ENCODE measurements around the gene SCGB2B2.
"Not testable (repeated sequence)": the region's sequence is repeated elsewhere in the genome, so short reads cannot be mapped to it uniquely, and the experiment has no call there.

SCGB2B2 gene

DNA sequence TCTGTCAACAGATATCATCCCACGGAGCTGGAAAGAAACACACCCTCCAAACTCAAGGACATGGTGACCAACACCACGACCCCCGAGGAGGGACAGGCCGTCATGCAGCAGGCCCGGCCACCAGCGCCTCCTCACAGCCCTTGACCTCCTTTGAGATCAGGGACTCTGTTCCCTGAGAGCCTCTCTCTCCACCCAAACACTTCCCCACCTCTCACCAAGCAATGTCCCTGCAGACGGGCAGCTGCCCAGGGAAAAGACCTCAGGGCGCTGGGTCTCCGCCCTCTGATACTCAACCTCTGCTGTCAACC lies 10.0 kb downstream of the SCGB2B2 start:
- TF ChIP-seq, protein P1, sequence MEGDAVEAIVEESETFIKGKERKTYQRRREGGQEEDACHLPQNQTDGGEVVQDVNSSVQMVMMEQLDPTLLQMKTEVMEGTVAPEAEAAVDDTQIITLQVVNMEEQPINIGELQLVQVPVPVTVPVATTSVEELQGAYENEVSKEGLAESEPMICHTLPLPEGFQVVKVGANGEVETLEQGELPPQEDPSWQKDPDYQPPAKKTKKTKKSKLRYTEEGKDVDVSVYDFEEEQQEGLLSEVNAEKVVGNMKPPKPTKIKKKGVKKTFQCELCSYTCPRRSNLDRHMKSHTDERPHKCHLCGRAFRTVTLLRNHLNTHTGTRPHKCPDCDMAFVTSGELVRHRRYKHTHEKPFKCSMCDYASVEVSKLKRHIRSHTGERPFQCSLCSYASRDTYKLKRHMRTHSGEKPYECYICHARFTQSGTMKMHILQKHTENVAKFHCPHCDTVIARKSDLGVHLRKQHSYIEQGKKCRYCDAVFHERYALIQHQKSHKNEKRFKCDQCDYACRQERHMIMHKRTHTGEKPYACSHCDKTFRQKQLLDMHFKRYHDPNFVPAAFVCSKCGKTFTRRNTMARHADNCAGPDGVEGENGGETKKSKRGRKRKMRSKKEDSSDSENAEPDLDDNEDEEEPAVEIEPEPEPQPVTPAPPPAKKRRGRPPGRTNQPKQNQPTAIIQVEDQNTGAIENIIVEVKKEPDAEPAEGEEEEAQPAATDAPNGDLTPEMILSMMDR (IDR thresholded peaks at IDR 0.05; ENCODE audit: poor library complexity, severe bottlenecking): no peak
- no peak for ATAC-seq (ENCODE audit: low read depth)
- Histone ChIP-seq H3K4me1 (ENCODE audit: insufficient read depth, poor library complexity, severe bottlenecking) (no peaks in the 10 kb centered on the region), H3K36me3 (ENCODE audit: low read depth) (no peaks in the 10 kb centered on the region), H3K27ac (ENCODE audit: poor library complexity, severe bottlenecking) (no peak overlapping the region), H3K27me3 (ENCODE audit: insufficient read depth, poor library complexity, severe bottlenecking) (no peaks in the 10 kb centered on the region), H3K4me3 (ENCODE audit: severe bottlenecking) (no peak overlapping the region), H3K9me3 (ENCODE audit: severe bottlenecking) (no peaks in the 10 kb centered on the region)
- DNase-seq (ENCODE audit: low spot score): no peak

DNA sequence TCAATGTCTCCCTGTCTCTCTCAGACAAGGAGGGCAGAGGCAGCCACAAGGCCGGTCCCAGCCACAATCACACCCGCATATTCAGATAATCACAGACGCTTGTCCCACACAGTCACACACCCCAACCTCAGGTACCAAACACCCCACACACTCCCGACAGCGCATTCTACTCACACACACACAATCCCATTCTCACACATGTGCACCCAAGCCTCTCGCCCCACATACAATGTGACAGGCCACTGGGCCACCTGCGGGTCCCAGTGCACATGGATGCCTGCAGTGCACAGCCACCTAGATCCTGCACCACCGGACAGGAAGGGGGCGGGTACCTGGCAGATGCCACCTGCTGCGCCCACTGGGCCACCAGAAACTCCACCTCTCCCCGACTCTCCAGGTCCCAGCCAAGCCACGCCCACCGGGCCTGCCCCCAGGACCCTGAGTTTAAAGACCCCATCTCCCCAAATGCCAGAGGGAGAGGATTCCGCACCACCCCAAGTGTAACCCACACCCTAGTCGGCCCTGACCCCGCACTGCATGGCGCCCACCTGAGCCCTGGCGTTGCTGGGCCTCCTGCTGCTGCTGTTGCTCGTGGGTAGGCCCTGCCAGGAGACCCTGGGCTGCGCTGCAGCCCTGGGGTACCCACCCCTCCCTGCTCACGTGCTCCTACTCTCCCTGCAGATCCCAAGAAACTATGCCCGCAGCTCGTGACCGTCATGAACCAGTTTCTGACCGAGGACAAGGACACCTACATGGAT lies 10.6 kb downstream of the SCGB2B2 start:
- DNase-seq (ENCODE audit: low spot score): no peak
- TF ChIP-seq, protein P1 (IDR thresholded peaks at IDR 0.05; ENCODE audit: poor library complexity, severe bottlenecking): no peak
- Histone ChIP-seq H3K4me3 (ENCODE audit: severe bottlenecking) (no peak overlapping the region), H3K27ac (ENCODE audit: poor library complexity, severe bottlenecking) (no peak overlapping the region), H3K27me3 (ENCODE audit: insufficient read depth, poor library complexity, severe bottlenecking) (no peaks in the 10 kb centered on the region), H3K9me3 (ENCODE audit: severe bottlenecking) (no peaks in the 10 kb centered on the region), H3K4me1 (ENCODE audit: insufficient read depth, poor library complexity, severe bottlenecking) (no peaks in the 10 kb centered on the region), H3K36me3 (ENCODE audit: low read depth) (no peaks in the 10 kb centered on the region)
- no peak for ATAC-seq (ENCODE audit: low read depth)

DNA sequence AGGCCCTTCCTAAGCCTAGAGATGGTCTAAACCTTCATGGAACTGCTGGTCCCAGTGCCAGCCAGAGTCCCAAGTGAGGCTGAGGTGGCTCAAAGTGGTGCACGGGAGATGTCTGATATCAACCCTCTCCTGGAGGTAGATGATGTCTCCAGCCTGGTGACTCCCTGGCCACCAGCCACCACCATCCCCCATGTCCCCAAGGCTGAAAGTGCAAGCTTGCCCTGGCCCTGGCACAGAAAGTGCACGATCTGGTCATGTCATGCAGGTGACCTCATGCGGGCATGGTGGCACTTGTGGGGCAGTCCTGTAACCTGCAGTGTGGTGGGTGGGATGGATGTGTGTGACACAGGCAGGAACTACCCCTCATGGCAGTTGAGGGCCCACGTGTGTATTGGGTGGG lies 11.7 kb downstream of the SCGB2B2 start:
- not testable (repeated sequence) for H3K9me3 ChIP-seq (ENCODE audit: severe bottlenecking); ATAC-seq (ENCODE audit: low read depth)

DNA sequence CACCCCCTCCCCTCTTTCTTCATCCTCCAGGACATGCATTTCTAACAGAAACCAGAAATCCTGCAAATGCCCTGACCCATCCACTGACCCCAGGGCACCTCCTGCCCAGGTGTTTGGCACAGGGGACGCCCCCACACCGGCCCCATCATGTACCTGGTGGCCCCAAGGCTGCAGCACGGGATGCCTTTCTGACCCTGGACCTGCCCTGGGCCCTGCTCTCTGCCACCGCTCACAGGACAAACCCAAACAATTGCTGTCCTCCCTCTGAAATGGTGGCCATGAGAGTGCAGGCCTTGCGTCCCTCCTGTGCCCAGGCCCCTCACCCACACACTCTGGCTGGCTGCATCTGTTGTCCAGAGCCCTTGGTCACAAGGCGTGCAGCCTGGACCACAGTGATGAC lies 12.1 kb downstream of the SCGB2B2 start:
- H3K27me3 ChIP-seq (ENCODE audit: insufficient read depth, poor library complexity, severe bottlenecking): no peaks in the 10 kb centered on the region
- no peaks in the 10 kb centered on the region for H3K4me1 ChIP-seq (ENCODE audit: insufficient read depth, poor library complexity, severe bottlenecking)
- H3K9me3 ChIP-seq (ENCODE audit: severe bottlenecking): no peaks in the 10 kb centered on the region
- H3K27ac ChIP-seq (ENCODE audit: poor library complexity, severe bottlenecking): no peak overlapping the region
- TF ChIP-seq, protein P1 (IDR thresholded peaks at IDR 0.05; ENCODE audit: poor library complexity, severe bottlenecking): no peak
- no peaks in the 10 kb centered on the region for H3K36me3 ChIP-seq (ENCODE audit: low read depth)
- DNase-seq (ENCODE audit: low spot score): no peak
- no peak for ATAC-seq (ENCODE audit: low read depth)
- H3K4me3 ChIP-seq (ENCODE audit: severe bottlenecking): no peak overlapping the region

More for the DNA sequence above, 11.7 kb downstream of the SCGB2B2 start:
- not testable (repeated sequence) for DNase-seq (ENCODE audit: low spot score); H3K4me1 ChIP-seq (ENCODE audit: insufficient read depth, poor library complexity, severe bottlenecking); H3K4me3 ChIP-seq (ENCODE audit: severe bottlenecking); H3K27ac ChIP-seq (ENCODE audit: poor library complexity, severe bottlenecking); H3K27me3 ChIP-seq (ENCODE audit: insufficient read depth, poor library complexity, severe bottlenecking); H3K36me3 ChIP-seq (ENCODE audit: low read depth)

DNA sequence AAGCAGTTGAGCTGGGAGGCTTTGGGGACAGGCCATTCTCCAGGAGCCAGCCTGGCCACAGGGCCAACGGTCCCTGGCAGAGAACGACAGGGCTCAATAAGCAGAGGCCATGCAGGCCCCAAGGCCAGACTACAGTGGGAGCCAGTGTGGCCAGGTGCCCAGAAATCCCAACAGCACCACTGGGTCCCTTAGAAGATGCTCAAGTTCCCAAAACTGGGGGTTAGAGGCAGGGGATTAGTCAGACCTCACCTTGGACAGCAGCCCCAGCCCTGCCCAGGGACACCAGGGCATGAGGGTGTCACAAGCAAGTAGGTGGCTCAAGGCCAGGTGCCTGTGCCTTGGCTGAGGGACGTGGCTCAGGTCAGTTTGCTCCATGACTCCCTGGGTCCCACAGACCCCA lies 12.8 kb downstream of the SCGB2B2 start:
- Histone ChIP-seq H3K4me3 (ENCODE audit: severe bottlenecking) (no peak overlapping the region), H3K27ac (ENCODE audit: poor library complexity, severe bottlenecking) (no peak overlapping the region), H3K4me1 (ENCODE audit: insufficient read depth, poor library complexity, severe bottlenecking) (no peaks in the 10 kb centered on the region), H3K27me3 (ENCODE audit: insufficient read depth, poor library complexity, severe bottlenecking) (no peaks in the 10 kb centered on the region), H3K9me3 (ENCODE audit: severe bottlenecking) (no peaks in the 10 kb centered on the region), H3K36me3 (ENCODE audit: low read depth) (no peaks in the 10 kb centered on the region)
- TF ChIP-seq, protein P1 (IDR thresholded peaks at IDR 0.05; ENCODE audit: poor library complexity, severe bottlenecking): no peak
- ATAC-seq (ENCODE audit: low read depth): no peak
- no peak for DNase-seq (ENCODE audit: low spot score)
